ENCODE data around the gene CCDC127.

CCDC127 gene

DNA sequence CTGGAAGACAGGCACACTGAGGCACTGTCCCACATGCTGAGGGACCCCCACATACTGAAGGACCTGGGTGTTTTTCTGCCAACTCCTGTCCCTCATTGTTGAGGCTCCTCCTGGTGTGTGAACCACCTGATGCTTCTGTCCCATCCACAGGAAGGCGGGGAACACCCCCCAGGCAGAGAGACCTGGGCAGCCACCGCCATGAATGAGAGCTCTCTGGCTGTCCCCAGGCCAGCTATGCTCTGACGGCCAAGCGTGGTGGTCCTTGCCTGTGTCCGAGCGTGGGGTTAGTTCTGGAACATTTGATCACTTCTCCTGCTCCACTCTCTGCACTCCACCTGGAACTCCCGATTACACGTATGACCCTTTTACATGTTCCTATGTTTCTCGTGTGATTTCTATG is 38.6 kb downstream of the CCDC127 start:
- TF ChIP-seq ZFP3 (CRISPR knock-in tag; IDR thresholded peaks at IDR 0.05) (no peak), BACH2 (CRISPR knock-in tag; IDR thresholded peaks at IDR 0.05; ENCODE audit: borderline replicate concordance) (no peak), ZNF8 (CRISPR knock-in tag; IDR thresholded peaks at IDR 0.05) (no peak), ESRRG (CRISPR knock-in tag; IDR thresholded peaks at IDR 0.05) (no peak), ZFP30 (CRISPR knock-in tag; IDR thresholded peaks at IDR 0.05) (no peak), ZC3H10 (CRISPR knock-in tag; IDR thresholded peaks at IDR 0.05) (no peak), GLIS3 (CRISPR knock-in tag; IDR thresholded peaks at IDR 0.05) (no peak), SNAI2 (CRISPR knock-in tag; IDR thresholded peaks at IDR 0.05) (no peak), CSRNP3 (CRISPR knock-in tag; IDR thresholded peaks at IDR 0.05) (no peak), TCF4 (CRISPR knock-in tag; IDR thresholded peaks at IDR 0.05; ENCODE audit: borderline replicate concordance) (no peak), OSR1 (CRISPR knock-in tag; IDR thresholded peaks at IDR 0.05) (no peak), ZNF565 (CRISPR knock-in tag; conservative IDR thresholded peaks at IDR 0.05; ENCODE audit: low read depth) (no peak), ARNTL (CRISPR knock-in tag; IDR thresholded peaks at IDR 0.05; ENCODE audit: borderline replicate concordance, low read depth) (no peak)
- TF ChIP-seq, protein P1, sequence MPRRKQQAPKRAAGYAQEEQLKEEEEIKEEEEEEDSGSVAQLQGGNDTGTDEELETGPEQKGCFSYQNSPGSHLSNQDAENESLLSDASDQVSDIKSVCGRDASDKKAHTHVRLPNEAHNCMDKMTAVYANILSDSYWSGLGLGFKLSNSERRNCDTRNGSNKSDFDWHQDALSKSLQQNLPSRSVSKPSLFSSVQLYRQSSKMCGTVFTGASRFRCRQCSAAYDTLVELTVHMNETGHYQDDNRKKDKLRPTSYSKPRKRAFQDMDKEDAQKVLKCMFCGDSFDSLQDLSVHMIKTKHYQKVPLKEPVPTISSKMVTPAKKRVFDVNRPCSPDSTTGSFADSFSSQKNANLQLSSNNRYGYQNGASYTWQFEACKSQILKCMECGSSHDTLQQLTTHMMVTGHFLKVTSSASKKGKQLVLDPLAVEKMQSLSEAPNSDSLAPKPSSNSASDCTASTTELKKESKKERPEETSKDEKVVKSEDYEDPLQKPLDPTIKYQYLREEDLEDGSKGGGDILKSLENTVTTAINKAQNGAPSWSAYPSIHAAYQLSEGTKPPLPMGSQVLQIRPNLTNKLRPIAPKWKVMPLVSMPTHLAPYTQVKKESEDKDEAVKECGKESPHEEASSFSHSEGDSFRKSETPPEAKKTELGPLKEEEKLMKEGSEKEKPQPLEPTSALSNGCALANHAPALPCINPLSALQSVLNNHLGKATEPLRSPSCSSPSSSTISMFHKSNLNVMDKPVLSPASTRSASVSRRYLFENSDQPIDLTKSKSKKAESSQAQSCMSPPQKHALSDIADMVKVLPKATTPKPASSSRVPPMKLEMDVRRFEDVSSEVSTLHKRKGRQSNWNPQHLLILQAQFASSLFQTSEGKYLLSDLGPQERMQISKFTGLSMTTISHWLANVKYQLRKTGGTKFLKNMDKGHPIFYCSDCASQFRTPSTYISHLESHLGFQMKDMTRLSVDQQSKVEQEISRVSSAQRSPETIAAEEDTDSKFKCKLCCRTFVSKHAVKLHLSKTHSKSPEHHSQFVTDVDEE (CRISPR knock-in tag; IDR thresholded peaks at IDR 0.05): no peak
- TF ChIP-seq, protein P2, sequence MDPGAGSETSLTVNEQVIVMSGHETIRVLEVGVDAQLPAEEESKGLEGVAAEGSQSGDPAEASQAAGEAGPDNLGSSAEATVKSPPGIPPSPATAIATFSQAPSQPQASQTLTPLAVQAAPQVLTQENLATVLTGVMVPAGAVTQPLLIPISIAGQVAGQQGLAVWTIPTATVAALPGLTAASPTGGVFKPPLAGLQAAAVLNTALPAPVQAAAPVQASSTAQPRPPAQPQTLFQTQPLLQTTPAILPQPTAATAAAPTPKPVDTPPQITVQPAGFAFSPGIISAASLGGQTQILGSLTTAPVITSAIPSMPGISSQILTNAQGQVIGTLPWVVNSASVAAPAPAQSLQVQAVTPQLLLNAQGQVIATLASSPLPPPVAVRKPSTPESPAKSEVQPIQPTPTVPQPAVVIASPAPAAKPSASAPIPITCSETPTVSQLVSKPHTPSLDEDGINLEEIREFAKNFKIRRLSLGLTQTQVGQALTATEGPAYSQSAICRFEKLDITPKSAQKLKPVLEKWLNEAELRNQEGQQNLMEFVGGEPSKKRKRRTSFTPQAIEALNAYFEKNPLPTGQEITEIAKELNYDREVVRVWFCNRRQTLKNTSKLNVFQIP (CRISPR knock-in tag; IDR thresholded peaks at IDR 0.05; ENCODE audit: borderline replicate concordance, low read depth): no peak
- no peak for ATAC-seq

DNA sequence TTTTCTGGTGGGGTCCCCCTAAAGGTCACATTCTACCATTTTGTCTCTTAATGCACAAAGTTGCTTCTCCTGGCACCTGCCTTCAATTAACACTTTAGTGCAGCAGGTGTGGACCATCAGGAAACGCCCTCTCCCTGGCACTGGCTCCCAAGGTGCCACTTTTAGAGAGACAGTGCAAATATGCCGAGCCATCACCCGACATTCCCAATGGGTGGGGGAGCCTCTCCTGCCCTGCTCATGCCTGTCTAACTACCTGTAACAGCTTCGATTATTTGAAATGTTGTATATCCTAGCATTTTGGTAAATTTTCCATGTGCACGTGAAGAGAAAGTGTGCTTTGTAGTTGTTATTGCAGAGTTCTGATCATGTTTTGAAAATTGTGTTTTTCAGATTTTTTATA is 39.8 kb downstream of the CCDC127 start:
- TF ChIP-seq ESRRG (CRISPR knock-in tag; IDR thresholded peaks at IDR 0.05) (no peak), SNAI2 (CRISPR knock-in tag; IDR thresholded peaks at IDR 0.05) (no peak), TOX (CRISPR knock-in tag; IDR thresholded peaks at IDR 0.05; ENCODE audit: borderline replicate concordance) (no peak), CSRNP3 (CRISPR knock-in tag; IDR thresholded peaks at IDR 0.05) (no peak), TCF4 (CRISPR knock-in tag; IDR thresholded peaks at IDR 0.05; ENCODE audit: borderline replicate concordance) (no peak)
- TF ChIP-seq, protein P1 (CRISPR knock-in tag; IDR thresholded peaks at IDR 0.05): no peak
- ATAC-seq: no peak

GRCh38 chr5:176296-176823 is 41.6 kb downstream of the CCDC127 start:
- ATAC-seq: no peak
- TF ChIP-seq ARNTL (CRISPR knock-in tag; IDR thresholded peaks at IDR 0.05; ENCODE audit: borderline replicate concordance, low read depth) (no peak), GLIS3 (CRISPR knock-in tag; IDR thresholded peaks at IDR 0.05) (no peak), ZNF565 (CRISPR knock-in tag; conservative IDR thresholded peaks at IDR 0.05; ENCODE audit: low read depth) (no peak), OSR1 (CRISPR knock-in tag; IDR thresholded peaks at IDR 0.05) (no peak), CREB5 (CRISPR knock-in tag; IDR thresholded peaks at IDR 0.05; ENCODE audit: low read depth) (no peak), ESRRG (CRISPR knock-in tag; IDR thresholded peaks at IDR 0.05) (no peak), TOX (CRISPR knock-in tag; IDR thresholded peaks at IDR 0.05; ENCODE audit: borderline replicate concordance) (no peak), ZFP3 (CRISPR knock-in tag; IDR thresholded peaks at IDR 0.05) (no peak), CSDC2 (CRISPR knock-in tag; IDR thresholded peaks at IDR 0.05) (no peak), BACH2 (CRISPR knock-in tag; IDR thresholded peaks at IDR 0.05; ENCODE audit: borderline replicate concordance) (no peak), ZNF70 (CRISPR knock-in tag; IDR thresholded peaks at IDR 0.05) (no peak), ZC3H10 (CRISPR knock-in tag; IDR thresholded peaks at IDR 0.05) (no peak), SNAI2 (CRISPR knock-in tag; IDR thresholded peaks at IDR 0.05) (no peak)
- TF ChIP-seq, protein P1 (CRISPR knock-in tag; IDR thresholded peaks at IDR 0.05): no peak
